Fibroblast of pulmonary artery (primary cell): Measurements from ENCODE around the gene ASB18.

Experiments
- DNase-seq: peaks from one replicate; pipeline ENCODE4 v3.0.0-alpha.2; 2010; ENCODE audit warnings: low read depth
- H3K4me3 ChIP-seq: replicated peaks from 2 replicates; pipeline ENCODE4 v1.5.1; 2011; ENCODE audit warnings: low read depth, mild to moderate bottlenecking, control low read depth, low read length, moderate library complexity
- TF ChIP-seq, protein P1 (sequence below): IDR thresholded peaks from 2 replicates; pipeline ENCODE4 v1.5.1; 2011; ENCODE audit warnings: mild to moderate bottlenecking, control low read depth, low read length, inconsistent platforms; ENCODE audit errors: missing control alignments

The ASB18 gene

DNA sequence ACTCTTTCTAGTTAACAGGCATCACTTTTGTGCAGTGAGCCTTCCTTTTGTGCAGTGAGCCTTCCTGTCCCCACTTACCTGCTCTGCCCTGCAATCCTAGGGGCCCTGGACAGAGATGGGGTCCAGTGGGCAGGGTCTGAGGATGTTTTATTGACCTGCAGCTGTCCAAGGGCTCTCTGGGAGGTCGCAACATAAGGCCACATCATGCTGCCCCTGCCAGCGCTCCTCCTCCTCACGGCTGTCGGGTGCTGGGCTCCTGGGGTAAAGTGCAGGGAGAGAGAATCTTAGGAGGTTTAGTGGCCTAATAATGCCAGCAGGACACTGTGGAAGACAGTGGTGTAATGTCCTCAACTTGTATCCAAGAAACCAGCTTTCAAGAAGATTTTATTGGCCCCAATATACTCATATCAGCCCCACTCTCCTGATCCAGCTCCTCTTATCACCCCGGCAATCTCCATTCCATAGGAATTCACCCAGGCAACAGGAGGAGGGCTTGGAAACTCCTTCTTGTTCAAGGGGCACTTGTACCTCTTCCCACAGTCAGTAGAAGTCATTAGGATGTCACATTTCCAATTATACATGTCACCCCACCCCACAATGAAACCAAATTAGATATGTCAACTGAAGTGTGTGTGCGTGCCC, 41.9 kb upstream of the ASB18 start:
- H3K4me3 ChIP-seq: no peak overlapping the region
- TF ChIP-seq, protein P1, sequence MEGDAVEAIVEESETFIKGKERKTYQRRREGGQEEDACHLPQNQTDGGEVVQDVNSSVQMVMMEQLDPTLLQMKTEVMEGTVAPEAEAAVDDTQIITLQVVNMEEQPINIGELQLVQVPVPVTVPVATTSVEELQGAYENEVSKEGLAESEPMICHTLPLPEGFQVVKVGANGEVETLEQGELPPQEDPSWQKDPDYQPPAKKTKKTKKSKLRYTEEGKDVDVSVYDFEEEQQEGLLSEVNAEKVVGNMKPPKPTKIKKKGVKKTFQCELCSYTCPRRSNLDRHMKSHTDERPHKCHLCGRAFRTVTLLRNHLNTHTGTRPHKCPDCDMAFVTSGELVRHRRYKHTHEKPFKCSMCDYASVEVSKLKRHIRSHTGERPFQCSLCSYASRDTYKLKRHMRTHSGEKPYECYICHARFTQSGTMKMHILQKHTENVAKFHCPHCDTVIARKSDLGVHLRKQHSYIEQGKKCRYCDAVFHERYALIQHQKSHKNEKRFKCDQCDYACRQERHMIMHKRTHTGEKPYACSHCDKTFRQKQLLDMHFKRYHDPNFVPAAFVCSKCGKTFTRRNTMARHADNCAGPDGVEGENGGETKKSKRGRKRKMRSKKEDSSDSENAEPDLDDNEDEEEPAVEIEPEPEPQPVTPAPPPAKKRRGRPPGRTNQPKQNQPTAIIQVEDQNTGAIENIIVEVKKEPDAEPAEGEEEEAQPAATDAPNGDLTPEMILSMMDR: no peak
- no peak for DNase-seq

DNA sequence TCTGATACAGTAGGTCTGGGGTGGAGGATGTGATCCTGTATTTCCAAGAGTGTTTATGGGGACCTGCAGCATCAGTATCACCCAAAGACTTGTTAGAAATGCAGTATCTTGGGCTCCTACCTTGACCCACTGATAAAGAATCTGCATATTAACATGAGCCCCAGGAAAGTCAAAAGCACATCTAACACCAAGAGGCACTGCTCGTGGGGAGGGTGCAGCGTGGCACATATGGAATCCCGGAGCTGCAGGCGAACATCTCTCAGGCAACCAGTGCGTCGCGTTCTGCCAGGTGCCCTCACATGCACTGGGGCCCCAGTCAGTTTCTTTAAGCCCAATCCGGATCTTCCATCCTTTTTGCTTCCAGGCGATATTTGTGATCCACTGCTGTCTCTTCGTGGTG, 41.3 kb upstream of the ASB18 start:
- no peak for DNase-seq
- TF ChIP-seq, protein P1: no peak

DNA sequence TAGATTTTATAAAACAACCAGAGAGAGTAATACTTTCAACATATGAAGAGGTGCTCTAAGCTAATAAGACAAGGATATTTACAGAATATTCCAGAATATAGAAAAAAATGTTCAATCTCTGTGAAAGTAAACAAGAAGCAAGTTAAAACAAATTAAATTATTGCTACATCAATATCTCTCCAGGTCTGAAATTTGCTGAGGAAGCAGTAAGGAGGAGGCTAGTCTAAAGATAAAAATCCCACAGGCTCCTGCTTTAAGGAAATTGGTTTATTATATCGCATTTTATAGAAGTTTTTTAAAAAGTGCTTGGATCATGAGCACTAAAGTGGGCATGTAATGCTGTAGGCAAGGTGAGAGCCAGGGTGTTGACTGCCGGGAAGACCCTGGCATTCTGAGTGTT, 39.7 kb upstream of the ASB18 start:
- no peak for DNase-seq
- H3K4me3 ChIP-seq: no peak overlapping the region
- TF ChIP-seq, protein P1: no peak

More for the DNA sequence above, 41.3 kb upstream of the ASB18 start:
- H3K4me3 ChIP-seq: no peak overlapping the region

DNA sequence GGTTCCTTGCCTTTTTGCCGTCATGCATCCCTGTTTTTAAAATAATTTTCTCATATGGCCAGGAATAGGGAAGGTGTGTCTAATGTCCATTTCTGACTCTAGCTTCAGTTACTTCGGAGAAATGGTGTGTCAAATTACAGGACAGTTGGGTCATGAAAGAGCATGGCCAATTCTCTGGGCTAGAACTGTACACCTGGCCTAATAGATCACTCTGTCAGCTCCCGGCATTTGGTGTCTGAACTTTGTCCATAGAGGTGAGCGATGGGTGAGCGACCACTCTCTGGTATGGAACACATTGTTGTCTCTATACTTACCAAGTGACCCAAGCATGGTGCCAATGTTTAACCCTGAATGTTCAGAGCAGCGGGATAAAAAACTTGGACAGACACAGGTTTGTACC, 38.3 kb upstream of the ASB18 start:
- TF ChIP-seq, protein P1: no peak

DNA sequence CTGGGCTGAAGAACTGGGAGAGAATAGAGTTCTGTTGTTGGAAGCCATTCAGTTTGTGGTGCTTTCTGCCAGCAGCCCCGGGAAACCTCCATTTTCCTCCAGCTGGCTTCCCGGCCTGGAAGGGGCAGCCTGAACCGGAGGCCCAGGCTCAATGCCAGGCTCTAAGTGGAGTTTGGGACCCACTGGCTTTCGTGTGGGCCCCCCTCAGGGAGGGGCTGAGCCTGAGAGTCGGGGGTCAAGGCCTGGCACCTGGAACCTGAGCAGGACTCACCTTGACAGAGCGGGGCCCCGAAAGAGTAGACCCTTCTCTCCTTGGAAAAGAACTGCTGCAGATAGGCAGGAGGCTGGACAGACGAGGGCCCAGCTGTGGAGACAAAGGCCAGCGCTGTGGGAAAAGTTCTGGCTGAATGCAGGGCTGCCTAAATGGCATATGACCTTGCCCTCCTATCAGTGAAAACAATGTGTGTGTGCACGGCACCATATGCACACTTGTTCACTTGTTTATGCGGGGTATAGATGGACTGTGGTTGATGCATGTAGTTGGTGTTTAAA, 34.8 kb upstream of the ASB18 start:
- H3K4me3 ChIP-seq: no peak overlapping the region
- no peak for DNase-seq
- TF ChIP-seq, protein P1: no peak

More for the DNA sequence above, 38.3 kb upstream of the ASB18 start:
- H3K4me3 ChIP-seq: no peak overlapping the region
- no peak for DNase-seq

DNA sequence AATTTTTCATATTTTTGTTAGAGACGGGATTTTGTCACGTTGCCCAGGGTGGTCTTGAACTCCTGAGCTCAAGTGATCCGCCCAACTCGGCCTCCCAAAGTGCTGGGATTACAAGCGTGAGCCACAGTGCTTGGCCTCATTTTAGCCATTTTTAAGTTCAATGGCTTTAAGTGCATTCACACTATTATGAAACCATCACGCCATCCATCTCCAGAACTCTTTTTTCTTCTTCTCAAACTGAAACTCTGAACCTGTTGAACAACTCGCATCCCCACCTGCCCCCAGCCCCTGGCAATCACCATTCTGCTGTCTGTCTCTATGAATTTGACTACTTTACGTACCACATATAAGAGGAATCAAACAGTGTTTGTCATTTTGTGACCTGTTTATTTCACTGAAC, 31.3 kb upstream of the ASB18 start:
- TF ChIP-seq, protein P1: no peak
- DNase-seq: no peak
- H3K4me3 ChIP-seq: no peak overlapping the region

DNA sequence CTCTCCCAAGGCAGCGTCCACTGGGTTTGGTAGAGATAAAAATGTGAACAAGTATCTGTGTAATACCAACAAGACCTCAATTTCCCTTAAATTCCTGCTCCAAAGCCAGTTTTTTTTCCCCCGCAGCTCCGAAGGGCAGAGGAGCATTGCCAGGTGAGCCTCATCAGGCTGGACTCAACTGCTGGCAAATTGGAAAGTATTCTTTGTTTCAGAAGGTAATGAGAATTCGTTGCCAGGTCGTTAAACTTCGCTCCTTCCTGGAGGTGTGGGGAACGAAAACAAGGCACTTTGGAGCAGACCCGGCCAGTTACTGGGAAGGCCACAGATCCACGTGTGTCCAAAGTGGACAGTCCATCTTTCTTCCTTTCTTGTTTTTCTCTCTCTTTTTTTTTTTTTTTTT, 30.4 kb upstream of the ASB18 start:
- H3K4me3 ChIP-seq: no peak overlapping the region
- TF ChIP-seq, protein P1: no peak
- DNase-seq: no peak
